Measurements from ENCODE around the gene PTER.
A peak's percentile ranks its signal among the peaks of the same experiment; 100 is the strongest.

Gene PTER

DNA sequence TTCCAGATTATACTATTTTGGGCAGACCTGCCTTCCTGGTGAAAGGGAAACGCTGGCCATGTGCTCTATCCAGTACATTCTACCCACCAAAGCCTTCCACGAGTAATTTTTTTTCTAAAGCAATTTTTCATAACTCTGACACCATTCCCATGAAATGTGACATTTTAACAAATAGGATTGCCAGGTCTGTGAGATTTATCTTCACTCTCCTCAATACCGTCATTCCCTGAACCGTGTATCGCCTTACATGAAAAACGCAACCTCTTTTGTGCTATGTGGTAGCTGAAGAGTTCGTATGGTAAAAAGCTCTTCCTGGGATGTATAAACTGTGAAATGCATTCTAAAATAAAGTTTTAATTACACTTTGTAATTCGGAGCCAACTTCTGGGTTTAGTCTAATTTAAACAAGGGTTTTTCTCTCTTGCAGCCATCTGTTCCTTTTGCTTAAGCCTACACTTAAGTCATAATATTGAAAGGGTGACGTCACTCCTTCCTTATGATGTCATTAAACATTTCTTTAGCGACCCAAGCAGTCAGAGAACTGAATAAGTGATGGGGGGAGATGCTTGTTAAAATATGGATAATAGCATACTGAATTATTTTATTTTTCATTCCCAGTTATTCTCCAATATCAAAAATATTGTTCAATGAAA is 57.2 kb downstream of the PTER start:
- TF ChIP-seq, protein P1, sequence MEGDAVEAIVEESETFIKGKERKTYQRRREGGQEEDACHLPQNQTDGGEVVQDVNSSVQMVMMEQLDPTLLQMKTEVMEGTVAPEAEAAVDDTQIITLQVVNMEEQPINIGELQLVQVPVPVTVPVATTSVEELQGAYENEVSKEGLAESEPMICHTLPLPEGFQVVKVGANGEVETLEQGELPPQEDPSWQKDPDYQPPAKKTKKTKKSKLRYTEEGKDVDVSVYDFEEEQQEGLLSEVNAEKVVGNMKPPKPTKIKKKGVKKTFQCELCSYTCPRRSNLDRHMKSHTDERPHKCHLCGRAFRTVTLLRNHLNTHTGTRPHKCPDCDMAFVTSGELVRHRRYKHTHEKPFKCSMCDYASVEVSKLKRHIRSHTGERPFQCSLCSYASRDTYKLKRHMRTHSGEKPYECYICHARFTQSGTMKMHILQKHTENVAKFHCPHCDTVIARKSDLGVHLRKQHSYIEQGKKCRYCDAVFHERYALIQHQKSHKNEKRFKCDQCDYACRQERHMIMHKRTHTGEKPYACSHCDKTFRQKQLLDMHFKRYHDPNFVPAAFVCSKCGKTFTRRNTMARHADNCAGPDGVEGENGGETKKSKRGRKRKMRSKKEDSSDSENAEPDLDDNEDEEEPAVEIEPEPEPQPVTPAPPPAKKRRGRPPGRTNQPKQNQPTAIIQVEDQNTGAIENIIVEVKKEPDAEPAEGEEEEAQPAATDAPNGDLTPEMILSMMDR (IDR thresholded peaks at IDR 0.05), result no peak
- no peak for TF ChIP-seq ZFX (IDR thresholded peaks at IDR 0.05; ENCODE audit: borderline replicate concordance)
- no peak overlapping the region for H3K27ac ChIP-seq

DNA sequence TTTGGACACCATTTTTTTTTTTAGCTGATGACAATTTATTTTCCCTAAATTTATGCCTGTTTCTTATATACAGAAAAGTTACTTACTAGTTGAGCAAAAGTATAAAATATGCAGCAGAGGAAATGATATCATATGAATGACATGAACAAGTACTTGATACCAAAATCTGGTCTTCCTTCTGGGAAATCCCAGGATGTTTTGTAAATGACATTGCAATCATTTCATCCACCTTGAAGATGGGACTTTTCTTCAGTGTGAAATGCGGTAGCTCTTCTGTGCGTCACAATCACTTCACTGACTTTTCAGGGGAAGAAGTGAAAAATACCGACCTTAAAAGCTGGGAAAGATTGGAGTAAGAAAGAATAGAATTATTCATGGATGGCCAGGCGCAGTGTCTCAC is 61.1 kb downstream of the PTER start:
- TF ChIP-seq ZFX (IDR thresholded peaks at IDR 0.05; ENCODE audit: borderline replicate concordance), result no peak
- TF ChIP-seq, protein P1 (IDR thresholded peaks at IDR 0.05), result no peak
- no peak overlapping the region for H3K27ac ChIP-seq

DNA sequence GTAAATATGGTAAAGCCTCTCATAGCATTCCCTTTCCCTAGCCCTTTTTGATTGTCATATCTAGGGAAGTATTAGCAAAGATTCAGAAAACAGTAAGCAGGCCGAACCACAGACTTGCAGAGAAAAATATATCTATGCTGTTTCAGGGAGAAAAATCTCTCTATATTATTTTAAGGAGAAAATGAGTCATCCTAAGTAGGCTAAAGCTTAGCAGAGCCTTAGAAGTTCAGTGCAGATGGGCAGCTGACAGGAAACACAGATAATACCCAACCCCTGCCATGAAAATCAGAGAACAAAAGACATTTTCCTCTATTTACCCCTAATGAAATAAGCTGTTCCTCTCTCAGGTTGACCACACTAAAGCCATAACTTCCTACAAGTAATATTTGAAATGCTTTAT is 68.4 kb downstream of the PTER start:
- no peak overlapping the region for H3K27ac ChIP-seq
- TF ChIP-seq, protein P1 (IDR thresholded peaks at IDR 0.05), result no peak
- TF ChIP-seq ZFX (IDR thresholded peaks at IDR 0.05; ENCODE audit: borderline replicate concordance), result no peak

DNA sequence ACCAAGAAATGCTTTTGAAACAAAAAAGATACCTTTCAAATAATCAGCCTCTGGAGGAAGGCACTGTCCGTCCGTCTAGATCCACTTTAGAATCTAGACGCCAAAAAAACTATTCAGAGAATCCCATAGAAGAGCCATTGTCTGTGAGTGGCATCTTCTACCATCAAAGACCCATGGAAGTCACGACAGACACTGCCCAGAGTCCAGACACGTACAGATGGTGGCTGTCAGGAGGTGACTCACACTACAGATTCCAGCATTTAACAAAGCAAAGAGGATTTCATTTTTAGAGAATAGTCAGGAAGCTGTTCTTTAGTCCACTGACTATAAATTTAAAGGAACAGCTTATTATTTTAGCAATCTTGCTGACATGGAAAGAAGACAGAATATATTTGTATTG is 73.2 kb downstream of the PTER start:
- H3K27ac ChIP-seq, result no peak overlapping the region
- TF ChIP-seq, protein P1 (IDR thresholded peaks at IDR 0.05), result no peak
- no peak for TF ChIP-seq ZFX (IDR thresholded peaks at IDR 0.05; ENCODE audit: borderline replicate concordance)

DNA sequence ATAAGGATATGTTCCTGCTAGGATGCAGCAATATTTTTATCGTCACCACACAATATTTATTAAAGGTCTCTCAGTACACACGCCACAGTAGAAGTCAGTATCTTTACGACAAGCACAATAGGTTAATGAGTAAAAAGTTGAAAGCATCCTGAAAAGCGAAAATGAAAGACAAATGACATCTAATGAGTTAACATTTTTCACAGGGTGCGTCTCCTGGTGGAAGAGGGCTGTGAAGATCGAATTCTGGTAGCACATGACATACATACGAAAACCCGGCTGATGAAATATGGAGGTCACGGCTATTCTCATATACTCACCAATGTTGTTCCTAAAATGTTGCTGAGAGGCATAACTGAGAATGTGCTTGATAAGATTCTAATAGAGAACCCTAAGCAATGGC is 74.0 kb downstream of the PTER start:
- TF ChIP-seq ZFX (IDR thresholded peaks at IDR 0.05; ENCODE audit: borderline replicate concordance), result no peak
- TF ChIP-seq, protein P1 (IDR thresholded peaks at IDR 0.05), result no peak
- H3K27ac ChIP-seq, result no peak overlapping the region

DNA sequence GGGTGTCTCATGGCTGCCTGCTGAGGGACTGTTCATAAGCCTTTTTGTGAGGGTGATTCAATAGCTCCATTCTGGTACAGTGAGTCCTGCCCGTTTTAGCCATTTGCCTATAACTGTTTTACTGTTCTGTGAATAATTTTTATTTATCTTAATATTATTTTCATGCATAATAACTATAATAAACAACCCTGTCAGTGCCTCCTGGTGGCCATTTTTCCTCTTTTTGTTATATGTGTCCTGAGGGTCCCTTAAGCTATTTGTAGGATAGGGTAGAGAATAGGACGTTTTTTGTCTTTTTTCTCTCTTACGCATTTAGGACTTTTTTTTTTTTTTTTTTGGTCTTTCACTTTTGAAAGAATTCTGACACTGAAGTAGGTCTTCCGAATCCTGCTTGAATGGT is 82.0 kb downstream of the PTER start:
- no peak for TF ChIP-seq ZFX (IDR thresholded peaks at IDR 0.05; ENCODE audit: borderline replicate concordance)
- TF ChIP-seq, protein P1 (IDR thresholded peaks at IDR 0.05), result peak; percentile 41
- no peak overlapping the region for H3K27ac ChIP-seq

DNA sequence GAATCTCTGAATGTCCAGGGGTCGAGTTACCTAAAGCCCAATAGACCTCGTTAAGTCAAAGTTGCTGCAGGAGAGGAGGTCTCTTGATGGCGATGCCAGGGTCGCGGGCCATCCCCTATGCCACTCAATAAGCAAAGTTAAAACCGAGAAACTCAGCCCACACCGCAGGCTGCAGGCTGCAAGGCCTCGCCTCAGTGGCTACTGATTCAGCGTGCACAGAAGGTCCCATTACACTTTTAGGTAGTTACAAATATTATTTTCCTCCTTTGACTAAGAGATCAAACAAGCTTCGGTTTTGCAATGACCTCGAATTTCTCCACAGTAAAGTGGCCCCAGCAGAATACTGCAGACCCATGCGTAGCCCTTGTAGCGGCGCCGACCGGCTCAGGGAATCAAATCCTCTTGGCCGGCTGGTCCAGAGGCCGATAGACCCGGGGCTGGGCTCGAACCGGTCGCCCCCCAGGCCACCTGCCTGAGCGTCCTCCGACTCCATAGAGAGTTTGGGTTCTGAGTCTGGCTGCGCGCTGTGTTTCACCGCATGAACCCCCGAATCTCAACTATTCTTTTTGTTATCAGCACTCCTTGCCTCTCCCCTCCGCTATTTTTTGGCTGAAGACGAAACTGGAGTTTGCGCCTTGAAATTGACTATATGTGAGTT is 82.6 kb downstream of the PTER start:
- TF ChIP-seq ZFX (IDR thresholded peaks at IDR 0.05; ENCODE audit: borderline replicate concordance), result no peak
- TF ChIP-seq, protein P1 (IDR thresholded peaks at IDR 0.05), result no peak
- no peak overlapping the region for H3K27ac ChIP-seq
